HG03039 (cell line): ENCODE measurements around the gene LRRIQ1.
"Not testable (repeated sequence)": the region's sequence is repeated elsewhere in the genome, so short reads cannot be mapped to it uniquely, and the experiment has no call there.

Source experiments
- ATAC-seq: cut with Tn5 transposase; IDR thresholded peaks from one replicate; pipeline ENCODE4 v1.9.1; 2021; ENCODE audit warnings: mild to moderate bottlenecking, moderate library complexity; ENCODE audit not compliant: unreplicated experiment

LRRIQ1 gene

GRCh38 chr12:85183855-85184254 lies 147.7 kb downstream of the LRRIQ1 start:
- ATAC-seq, result no peak

DNA sequence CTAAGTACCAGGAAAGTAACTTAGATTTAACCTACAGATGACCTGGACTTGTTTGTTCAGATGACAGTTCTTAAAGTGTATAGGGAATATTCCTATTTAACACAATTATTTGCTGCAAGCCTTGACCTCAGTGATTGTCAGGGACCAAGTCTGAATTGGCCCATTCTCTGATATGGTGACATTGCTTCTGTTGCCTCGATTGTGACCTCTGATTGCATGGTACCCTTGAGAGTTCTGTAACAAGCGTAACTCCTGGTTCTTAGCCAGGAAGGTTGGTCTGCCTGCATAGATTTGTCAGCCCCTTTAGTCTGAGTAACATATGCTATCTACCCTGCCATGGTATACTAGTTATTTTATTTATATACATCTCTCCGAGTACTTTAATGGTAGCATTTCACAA lies 150.1 kb downstream of the LRRIQ1 start:
- no peak for ATAC-seq

- ATAC-seq, result no peak
Observed at GRCh38 chr12:85188619-85189018, 152.5 kb downstream of the LRRIQ1 start.

GRCh38 chr12:85190728-85191127 lies 154.6 kb downstream of the LRRIQ1 start:
- ATAC-seq, result no peak

DNA sequence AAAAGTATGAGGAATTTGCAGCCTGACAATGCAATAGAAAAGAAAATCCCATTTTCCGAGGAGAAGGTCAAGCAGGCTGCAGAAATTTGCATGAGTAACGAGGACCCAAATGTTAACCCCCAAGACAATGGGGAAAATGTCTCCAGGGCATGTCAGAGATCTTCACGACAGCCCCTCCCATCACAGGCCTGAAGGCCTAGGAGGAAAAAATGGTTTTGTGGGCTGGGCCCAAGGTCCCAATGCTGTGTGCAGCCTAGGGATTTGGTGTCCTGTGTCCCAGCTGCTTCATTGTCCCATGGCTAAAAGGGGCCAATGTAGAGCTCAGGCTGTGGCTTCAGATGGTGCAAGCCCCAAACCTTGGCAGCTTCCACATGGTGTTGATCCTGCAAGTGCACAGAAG lies 167.7 kb downstream of the LRRIQ1 start:
- ATAC-seq, result not testable (repeated sequence)

DNA sequence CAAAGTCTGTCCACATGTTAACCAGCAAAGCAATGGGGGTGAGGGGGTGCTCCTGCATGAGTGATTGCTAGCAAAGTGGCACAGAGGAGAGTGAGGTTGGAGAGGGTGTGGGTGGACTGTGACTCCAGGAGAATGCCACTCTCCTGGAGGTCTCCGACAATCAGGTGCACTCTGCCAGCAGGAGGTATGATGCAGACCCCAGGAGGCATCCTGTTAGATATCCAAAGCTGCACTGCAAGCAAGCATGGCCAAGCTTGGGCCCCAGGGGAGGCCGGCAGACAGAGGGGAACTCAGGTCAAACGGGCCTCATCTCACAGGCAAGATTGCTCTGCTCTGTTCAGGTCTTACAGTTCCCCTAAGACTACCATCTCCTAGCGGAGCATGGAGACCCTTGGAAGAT lies 170.4 kb downstream of the LRRIQ1 start:
- ATAC-seq, result no peak

GRCh38 chr12:85224339-85224738 lies 188.2 kb downstream of the LRRIQ1 start:
- ATAC-seq, result not testable (repeated sequence)

DNA sequence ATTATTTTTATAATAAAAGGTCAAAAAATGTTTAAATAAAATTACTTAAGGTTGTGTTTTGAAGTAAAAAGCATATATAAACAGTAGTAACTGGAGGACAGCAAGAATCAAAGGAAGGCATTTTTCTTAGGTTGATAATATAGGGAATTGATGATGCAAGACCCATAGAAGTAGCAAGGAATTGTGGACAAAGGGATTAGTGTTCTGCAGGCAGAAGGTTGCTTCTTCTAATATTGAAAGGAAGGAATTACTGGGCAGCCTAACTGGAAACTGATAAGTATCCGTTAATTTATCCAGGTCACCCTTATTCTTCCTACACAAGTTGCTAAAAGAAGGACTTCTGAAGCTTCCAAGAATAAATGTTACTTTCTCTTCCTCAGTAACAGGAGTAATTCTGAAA lies 189.3 kb downstream of the LRRIQ1 start:
- ATAC-seq, result no peak

DNA sequence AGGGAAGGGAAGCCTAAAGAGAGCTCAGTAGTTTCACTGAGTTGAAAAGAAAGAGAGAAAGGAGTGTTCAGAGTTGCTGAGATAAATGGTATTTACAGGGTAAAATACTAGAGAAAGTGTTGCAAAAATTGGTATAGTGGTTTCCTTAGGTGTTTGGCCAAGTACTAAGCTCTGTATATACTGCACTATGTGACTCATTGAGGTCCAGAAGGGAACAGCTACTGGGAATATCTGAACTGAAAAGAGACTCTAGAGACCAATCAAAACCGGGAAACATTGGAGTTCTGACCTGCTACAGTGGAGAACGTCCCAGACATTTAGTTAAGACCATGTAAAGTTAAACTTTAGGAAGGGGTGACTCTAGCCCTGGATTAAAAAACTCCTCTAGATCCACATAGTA lies 201.2 kb downstream of the LRRIQ1 start:
- ATAC-seq, result no peak

DNA sequence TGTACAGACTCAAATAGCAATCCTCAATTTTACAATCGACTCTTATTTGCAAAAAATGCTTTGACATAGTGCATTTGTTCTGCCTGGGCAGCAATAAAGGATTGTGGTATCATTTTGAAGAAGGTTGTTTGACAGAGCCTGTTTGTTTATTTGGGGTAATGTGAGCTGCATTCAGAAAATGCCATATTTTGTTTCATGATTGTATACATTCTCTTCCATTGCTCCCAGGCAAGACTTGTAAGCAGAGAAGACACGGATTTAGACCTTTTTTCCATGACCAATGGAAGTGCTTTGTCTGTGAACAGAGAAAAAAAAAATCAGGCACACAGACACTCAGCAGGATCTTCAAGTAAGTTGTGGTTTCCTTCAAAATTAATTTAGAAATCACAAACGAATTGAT lies 208.4 kb downstream of the LRRIQ1 start:
- no peak for ATAC-seq

GRCh38 chr12:85253853-85254252 lies 217.7 kb downstream of the LRRIQ1 start:
- ATAC-seq, result no peak

DNA sequence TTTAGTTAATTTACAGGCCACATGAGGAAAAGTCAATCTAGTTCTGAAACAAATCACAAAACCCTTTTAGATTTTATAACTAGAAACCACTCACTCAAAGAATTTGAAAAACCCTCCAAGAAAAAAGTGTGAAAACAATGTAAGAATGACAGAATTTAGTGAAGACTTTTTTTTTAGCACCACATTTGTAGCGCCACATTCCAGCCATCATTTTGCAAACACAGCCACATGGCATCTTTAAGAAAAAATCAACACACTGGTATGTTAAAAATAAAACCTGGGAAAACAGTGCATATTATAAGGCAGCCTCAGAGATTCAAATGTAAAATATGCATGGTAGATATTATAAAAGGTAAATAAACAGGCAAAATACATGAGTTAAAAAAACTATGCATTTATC lies 221.5 kb downstream of the LRRIQ1 start:
- ATAC-seq, result no peak

DNA sequence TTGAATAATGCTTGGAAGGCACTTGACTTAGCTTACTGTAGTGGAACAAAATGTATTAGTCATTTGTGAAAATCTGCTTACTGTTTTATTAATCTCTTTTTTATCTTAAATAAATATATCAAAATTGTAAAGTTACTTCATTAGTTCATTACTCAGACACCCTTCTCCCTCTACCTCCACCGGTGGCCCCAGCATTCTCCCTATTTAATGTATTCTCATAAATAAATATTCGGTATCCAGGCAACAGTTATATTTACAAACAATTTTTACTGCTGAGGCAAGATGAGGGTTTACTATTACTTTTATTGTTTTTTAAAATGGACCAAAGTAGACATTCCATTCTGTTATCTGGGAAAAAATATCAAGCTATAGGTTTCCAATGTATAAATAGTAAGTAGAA lies 224.3 kb downstream of the LRRIQ1 start:
- no peak for ATAC-seq

- ATAC-seq, result no peak
Observed at GRCh38 chr12:85260896-85261295, 224.7 kb downstream of the LRRIQ1 start.

DNA sequence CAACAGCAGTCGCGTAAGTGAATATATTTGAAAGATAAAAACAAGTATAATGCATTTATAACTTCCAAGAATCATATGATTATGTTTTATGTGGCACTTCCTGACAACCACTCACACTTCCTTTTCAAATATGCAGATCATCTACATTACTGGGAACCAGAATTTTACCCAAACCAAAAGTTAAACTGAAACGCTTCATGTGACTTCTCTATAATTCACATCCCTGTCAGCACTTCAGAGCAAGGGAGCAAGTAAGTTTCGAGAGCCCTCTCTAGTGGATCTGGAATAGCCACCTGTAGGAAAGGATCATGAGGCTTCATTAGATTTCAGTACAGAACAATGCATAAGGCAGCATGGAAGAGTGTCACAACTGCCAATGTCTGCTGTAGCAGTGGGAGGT lies 230.2 kb downstream of the LRRIQ1 start:
- no peak for ATAC-seq

DNA sequence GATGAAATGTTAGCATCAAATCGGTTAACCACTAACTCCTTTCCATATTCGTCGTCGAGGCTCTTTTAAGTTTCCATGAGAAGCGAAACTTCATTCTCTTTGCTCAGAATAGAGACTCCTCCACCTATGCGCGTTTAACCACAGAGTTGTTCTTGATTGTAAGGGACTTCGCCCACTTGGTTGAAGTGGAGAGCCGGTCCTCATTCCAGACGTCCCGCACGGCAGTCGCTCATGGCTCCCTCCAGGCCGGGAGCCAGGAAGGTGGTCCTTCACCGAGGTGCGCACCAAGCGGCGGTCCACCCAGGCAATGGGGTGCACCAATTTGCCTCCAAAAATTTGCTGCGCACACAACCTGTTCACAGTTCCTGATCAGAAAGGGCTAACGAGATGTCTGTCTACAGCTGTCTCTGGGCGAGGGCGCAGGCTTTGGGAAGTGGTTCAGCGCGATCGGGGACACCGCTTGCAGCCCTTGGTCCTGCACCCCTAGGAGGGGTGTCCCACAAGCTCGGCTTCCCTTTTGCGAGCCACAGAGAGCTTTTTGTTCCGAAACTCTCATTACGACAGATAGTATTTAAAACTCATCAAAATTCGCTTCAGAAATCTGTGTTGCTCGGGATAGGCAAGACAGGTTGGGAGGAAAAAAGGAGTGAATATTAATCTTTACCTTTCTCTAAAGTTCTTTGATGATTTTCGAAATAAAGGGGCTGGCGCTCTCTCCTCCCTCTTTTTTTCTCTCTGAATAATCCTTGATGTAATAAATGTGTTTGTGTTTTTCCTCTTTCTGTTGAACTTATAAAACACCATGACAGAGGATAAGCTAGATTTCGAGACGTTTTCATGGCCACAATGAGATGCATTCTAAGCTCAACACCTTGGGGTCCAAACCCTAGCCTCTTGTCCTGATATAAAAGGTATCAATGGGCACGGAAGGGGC lies 237.5 kb downstream of the LRRIQ1 start:
- ATAC-seq, result no peak

GRCh38 chr12:85274315-85274651 lies 238.1 kb downstream of the LRRIQ1 start:
- ATAC-seq, result no peak

DNA sequence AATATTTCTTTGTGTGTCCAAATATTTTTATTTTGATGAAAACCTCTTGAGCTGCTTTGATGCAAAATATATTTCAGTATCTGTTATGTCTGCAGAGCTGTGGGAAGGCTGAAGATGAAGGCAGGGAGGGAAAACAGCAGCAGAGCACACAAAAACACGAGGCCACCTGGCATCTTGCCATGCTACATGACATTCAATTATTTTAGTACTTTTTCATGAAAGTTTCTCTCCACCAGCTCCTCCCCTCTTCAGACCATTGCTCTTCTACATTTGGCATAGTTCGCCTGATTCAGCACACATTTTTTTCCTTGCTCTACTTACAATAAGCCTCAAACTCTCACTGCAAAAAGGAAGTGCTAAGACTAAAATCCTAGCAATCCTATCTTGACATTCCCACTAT lies 239.2 kb downstream of the LRRIQ1 start:
- no peak for ATAC-seq

- no peak for ATAC-seq
Observed at GRCh38 chr12:85277191-85277590, 241.0 kb downstream of the LRRIQ1 start.

GRCh38 chr12:85277900-85278597 lies 241.9 kb downstream of the LRRIQ1 start:
- no peak for ATAC-seq

DNA sequence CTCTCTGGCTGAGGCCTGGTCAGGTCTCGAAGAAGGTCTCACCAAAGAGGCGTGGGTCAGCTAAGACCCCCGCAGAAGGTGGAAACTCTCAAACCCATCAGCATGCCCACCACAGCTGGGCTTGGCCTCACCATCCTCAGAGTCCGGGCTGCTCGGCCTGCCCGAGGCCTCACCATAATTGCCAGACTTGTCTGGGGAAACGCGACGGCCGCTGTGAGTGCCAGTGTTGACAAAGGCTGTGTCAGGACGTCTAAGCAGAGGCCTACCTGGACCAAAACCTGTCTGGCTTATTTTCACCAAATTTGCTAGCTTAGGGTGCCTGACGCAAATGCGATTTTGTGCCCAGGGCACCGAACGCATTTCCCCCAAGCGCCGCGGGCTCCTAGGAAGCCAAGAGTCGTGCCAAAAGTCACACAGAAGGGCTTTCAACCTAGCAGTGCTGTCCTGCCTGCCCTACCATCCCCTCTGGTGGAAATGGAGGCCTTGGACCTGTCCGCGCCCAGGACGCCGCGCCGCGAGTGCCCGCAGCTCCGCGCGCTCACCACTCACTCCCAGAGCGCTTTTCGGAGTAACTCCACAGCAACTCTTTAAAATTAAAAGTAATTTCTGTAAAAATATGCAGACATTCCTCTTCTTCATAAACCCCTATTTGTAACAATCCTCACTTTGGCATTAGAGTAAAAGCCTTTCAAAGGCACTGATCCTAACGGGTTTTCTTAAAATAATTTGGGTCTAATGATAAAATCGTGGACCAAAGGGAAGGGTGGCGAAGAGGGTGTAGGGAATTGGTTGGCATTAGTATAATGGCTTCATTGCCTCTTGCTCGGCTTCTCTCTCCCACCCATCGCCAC lies 242.7 kb downstream of the LRRIQ1 start:
- no peak for ATAC-seq
